Measurements from ENCODE around the gene WFDC5. TPM values are rescaled to one million over a fixed set of nuclear protein-coding genes. Genes with fewer than 3 reads are reported as not detected.
"Not testable (repeated sequence)": the region's sequence is repeated elsewhere in the genome, so short reads cannot be mapped to it uniquely, and the experiment has no call there.

WFDC5 gene
- total and polyA plus RNA-seq, 4 experiments from 2014 or later: not detected

GRCh38 chr20:45070932-45071632 is 43.9 kb downstream of the WFDC5 start:
- Histone ChIP-seq H3K27me3 (ENCODE audit: insufficient read depth, low read length) (no peaks in the 10 kb centered on the region), H3K4me1 (ENCODE audit: insufficient read depth, low read length) (peaks cover 35% of the 10 kb centered on the region), H3K27ac (ENCODE audit: low read depth, low read length) (no peak overlapping the region), H3K36me3 (ENCODE audit: insufficient read depth, low read length) (peaks cover 61% of the 10 kb centered on the region), H3K9me3 (ENCODE audit: control insufficient read depth in 1 of 2, low read length in 2 of 2) (no peaks in the 10 kb centered on the region), H3K4me3 (ENCODE audit: low read length in 2 of 2) (no peak overlapping the region)
- DNase-seq: no peak
- ChIA-PET CTCF (ENCODE audit: partially characterized antibody) (interaction anchor here (0.6 to 3.7 kb wide), 4 partner anchors 15 to 54 kb away, joined by 3 to 22 read pairs (median 4); no protein-coding TSS in a partner anchor), POLR2A (ENCODE audit: partially characterized antibody) (interaction anchor here (0.6 to 1.2 kb wide), 3 partner anchors 12 to 93 kb away, joined by 3 read pairs; no protein-coding TSS in a partner anchor)
- Mint-ChIP-seq H3K4me3 (no peak overlapping the region), H3K9me3 (no peaks in the 10 kb centered on the region), H3K36me3 (peaks cover 55 to 89% of the 10 kb centered on the region in 2 donors), H3K27ac (peak overlapping the region in 6 of 7 donors; percentile 32 to 75 (median 58)), H3K27me3 (no peaks in the 10 kb centered on the region), H3K4me1 (peaks cover 37 to 73% (median 54%) of the 10 kb centered on the region in 4 donors)
- intact Hi-C loops (cut with micrococcal nuclease): no loop called here

- H3K36me3 Mint-ChIP-seq: peaks cover 51 to 85% of the 10 kb centered on the region in 2 donors
- peaks cover 50 to 89% (median 66%) of the 10 kb centered on the region in 4 donors for H3K4me1 Mint-ChIP-seq
- CTCF ChIA-PET (ENCODE audit: partially characterized antibody): no interaction called here
- no peaks in the 10 kb centered on the region for H3K9me3 Mint-ChIP-seq
- H3K4me1 ChIP-seq (ENCODE audit: insufficient read depth, low read length): peaks cover 48% of the 10 kb centered on the region
- H3K27me3 ChIP-seq (ENCODE audit: insufficient read depth, low read length): no peaks in the 10 kb centered on the region
- H3K27me3 Mint-ChIP-seq: no peaks in the 10 kb centered on the region
- intact Hi-C loops (cut with micrococcal nuclease): loop anchor here (2.0 kb wide), 1 partner anchor 16 kb away; no protein-coding TSS in a partner anchor
- no peak overlapping the region for H3K27ac ChIP-seq (ENCODE audit: low read depth, low read length)
- peak overlapping the region in 4 of 7 donors; percentile 54 to 80 (median 57) for H3K27ac Mint-ChIP-seq
- POLR2A ChIA-PET (ENCODE audit: partially characterized antibody): no interaction called here
- DNase-seq: no peak
- H3K4me3 Mint-ChIP-seq: no peak overlapping the region
- H3K9me3 ChIP-seq (ENCODE audit: control insufficient read depth in 1 of 2, low read length in 2 of 2): no peaks in the 10 kb centered on the region
- H3K4me3 ChIP-seq (ENCODE audit: low read length in 2 of 2): no peak overlapping the region
- H3K36me3 ChIP-seq (ENCODE audit: insufficient read depth, low read length): peaks cover 44% of the 10 kb centered on the region
These were observed 45.7 kb downstream of the WFDC5 start for GRCh38 chr20:45069261-45069660.

GRCh38 chr20:45067558-45067957 is 47.4 kb downstream of the WFDC5 start:
- no peaks in the 10 kb centered on the region for H3K9me3 ChIP-seq (ENCODE audit: control insufficient read depth in 1 of 2, low read length in 2 of 2)
- no peak for DNase-seq
- ChIA-PET CTCF (ENCODE audit: partially characterized antibody) (interaction anchor here (1.3 to 1.6 kb wide), 3 partner anchors 9 to 28 kb away, joined by 4 to 6 read pairs (median 5); no protein-coding TSS in a partner anchor), POLR2A (ENCODE audit: partially characterized antibody) (interaction anchor here (1.7 kb wide), 1 partner anchor 116 kb away, joined by 3 read pairs; no protein-coding TSS in a partner anchor)
- no peak overlapping the region for H3K27ac ChIP-seq (ENCODE audit: low read depth, low read length)
- H3K36me3 Mint-ChIP-seq: peaks cover 50 to 78% of the 10 kb centered on the region in 2 donors
- no peaks in the 10 kb centered on the region for H3K27me3 ChIP-seq (ENCODE audit: insufficient read depth, low read length)
- peaks cover 51 to 87% (median 72%) of the 10 kb centered on the region in 4 donors for H3K4me1 Mint-ChIP-seq
- H3K4me3 Mint-ChIP-seq: no peak overlapping the region
- intact Hi-C loops (cut with micrococcal nuclease): no loop called here
- peaks cover 29% of the 10 kb centered on the region for H3K36me3 ChIP-seq (ENCODE audit: insufficient read depth, low read length)
- no peaks in the 10 kb centered on the region for H3K9me3 Mint-ChIP-seq
- H3K4me1 ChIP-seq (ENCODE audit: insufficient read depth, low read length): peaks cover 59% of the 10 kb centered on the region
- no peaks in the 10 kb centered on the region for H3K27me3 Mint-ChIP-seq
- peak overlapping the region in 3 of 7 donors; percentile 50 to 69 (median 62) for H3K27ac Mint-ChIP-seq
- H3K4me3 ChIP-seq (ENCODE audit: low read length in 2 of 2): no peak overlapping the region

- Mint-ChIP-seq H3K27me3 (no peaks in the 10 kb centered on the region), H3K27ac (peak overlapping the region in 6 of 7 donors; percentile 11 to 77 (median 66)), H3K36me3 (peaks cover 54 to 77% of the 10 kb centered on the region in 2 donors), H3K9me3 (no peaks in the 10 kb centered on the region), H3K4me1 (peaks cover 54 to 89% (median 74%) of the 10 kb centered on the region in 4 donors), H3K4me3 (no peak overlapping the region)
- no peak for DNase-seq
- Histone ChIP-seq H3K9me3 (ENCODE audit: control insufficient read depth in 1 of 2, low read length in 2 of 2) (no peaks in the 10 kb centered on the region), H3K36me3 (ENCODE audit: insufficient read depth, low read length) (peaks cover 28% of the 10 kb centered on the region), H3K27me3 (ENCODE audit: insufficient read depth, low read length) (no peaks in the 10 kb centered on the region), H3K27ac (ENCODE audit: low read depth, low read length) (no peak overlapping the region), H3K4me3 (ENCODE audit: low read length in 2 of 2) (no peak overlapping the region), H3K4me1 (ENCODE audit: insufficient read depth, low read length) (peaks cover 59% of the 10 kb centered on the region)
- intact Hi-C loops (cut with micrococcal nuclease): no loop called here
- CTCF ChIA-PET (ENCODE audit: partially characterized antibody): interaction anchor here (1.3 to 1.6 kb wide), 3 partner anchors 9 to 28 kb away, joined by 4 to 6 read pairs (median 5); no protein-coding TSS in a partner anchor
- POLR2A ChIA-PET (ENCODE audit: partially characterized antibody): interaction anchor here (1.7 kb wide), 1 partner anchor 115 kb away, joined by 3 read pairs; no protein-coding TSS in a partner anchor
These were observed 47.9 kb downstream of the WFDC5 start for GRCh38 chr20:45067087-45067486.

DNA sequence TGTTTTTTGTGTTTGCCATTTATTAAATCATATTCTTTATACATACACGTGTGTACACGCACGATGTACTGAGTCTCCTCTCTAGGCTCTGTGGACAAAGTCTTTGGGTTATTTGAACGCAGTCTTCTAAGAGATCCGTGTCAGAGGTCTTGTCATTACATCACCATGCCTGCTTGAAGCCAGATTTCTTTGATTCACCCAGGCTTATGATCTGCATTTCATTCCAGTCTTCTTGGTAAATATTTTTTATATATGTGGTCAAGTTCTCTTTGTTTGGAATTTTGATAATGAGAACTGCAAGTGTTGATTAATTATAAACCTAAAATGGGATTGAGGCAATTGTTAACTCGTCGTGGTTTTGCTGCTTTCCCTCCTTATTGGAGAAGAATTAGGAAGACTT is 48.6 kb downstream of the WFDC5 start:
- ChIA-PET POLR2A (ENCODE audit: partially characterized antibody) (interaction anchor here (0.5 to 1.7 kb wide), 2 partner anchors 88 to 115 kb away, joined by 3 read pairs; no protein-coding TSS in a partner anchor), CTCF (ENCODE audit: partially characterized antibody) (interaction anchor here (1.3 to 1.4 kb wide), 2 partner anchors 8 to 29 kb away, joined by 4 to 5 read pairs; no protein-coding TSS in a partner anchor)
- Histone ChIP-seq H3K4me3 (ENCODE audit: low read length in 2 of 2) (no peak overlapping the region), H3K4me1 (ENCODE audit: insufficient read depth, low read length) (peaks cover 59% of the 10 kb centered on the region), H3K27me3 (ENCODE audit: insufficient read depth, low read length) (no peaks in the 10 kb centered on the region), H3K9me3 (ENCODE audit: control insufficient read depth in 1 of 2, low read length in 2 of 2) (no peaks in the 10 kb centered on the region), H3K36me3 (ENCODE audit: insufficient read depth, low read length) (peaks cover 28% of the 10 kb centered on the region), H3K27ac (ENCODE audit: low read depth, low read length) (no peak overlapping the region)
- no peak for DNase-seq
- Mint-ChIP-seq H3K36me3 (peaks cover 61 to 77% of the 10 kb centered on the region in 2 donors), H3K27me3 (no peaks in the 10 kb centered on the region), H3K9me3 (no peaks in the 10 kb centered on the region), H3K4me1 (peaks cover 55 to 90% (median 73%) of the 10 kb centered on the region in 4 donors), H3K27ac (peak overlapping the region in 2 of 7 donors; percentile 62), H3K4me3 (peak overlapping the region in 1 of 8 donors; percentile 38)
- intact Hi-C loops (cut with micrococcal nuclease): no loop called here

DNA sequence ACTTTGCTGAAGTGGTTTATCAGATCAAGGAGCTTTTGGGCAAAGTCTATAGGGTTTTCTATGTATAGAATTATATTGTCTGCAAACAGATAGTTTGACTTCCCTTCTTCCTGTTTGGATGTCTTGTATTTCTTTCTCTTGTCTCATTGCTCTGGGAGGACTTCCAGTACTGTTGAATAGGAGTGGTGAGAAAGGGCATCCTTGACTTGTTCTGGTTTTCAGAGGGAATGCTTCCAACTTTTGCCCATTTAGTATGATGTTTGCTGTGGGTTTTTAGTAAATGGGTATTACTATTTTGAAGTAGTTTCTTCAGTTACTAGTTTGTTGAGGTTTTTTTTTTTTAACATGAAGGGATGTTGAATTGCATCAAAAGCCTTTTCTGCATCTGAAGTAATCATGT is 50.2 kb downstream of the WFDC5 start:
- H3K36me3 Mint-ChIP-seq: peaks cover 57 to 78% of the 10 kb centered on the region in 2 donors
- POLR2A ChIA-PET (ENCODE audit: partially characterized antibody): no interaction called here
- H3K4me3 Mint-ChIP-seq: peak overlapping the region in 6 of 8 donors; percentile 13 to 70 (median 38)
- Histone ChIP-seq H3K4me1 (ENCODE audit: insufficient read depth, low read length) (peaks cover 61% of the 10 kb centered on the region), H3K4me3 (ENCODE audit: low read length in 2 of 2) (no peak overlapping the region), H3K9me3 (ENCODE audit: control insufficient read depth in 1 of 2, low read length in 2 of 2) (no peaks in the 10 kb centered on the region), H3K27me3 (ENCODE audit: insufficient read depth, low read length) (no peaks in the 10 kb centered on the region), H3K27ac (ENCODE audit: low read depth, low read length) (no peak overlapping the region), H3K36me3 (ENCODE audit: insufficient read depth, low read length) (peaks cover 28% of the 10 kb centered on the region)
- CTCF ChIA-PET (ENCODE audit: partially characterized antibody): interaction anchor here (0.6 to 2.0 kb wide), 5 partner anchors 9 to 32 kb away, joined by 3 to 4 read pairs (median 4); no protein-coding TSS in a partner anchor
- H3K9me3 Mint-ChIP-seq: no peaks in the 10 kb centered on the region
- peak overlapping the region in 6 of 7 donors; percentile 33 to 94 (median 71) for H3K27ac Mint-ChIP-seq
- intact Hi-C loops (cut with micrococcal nuclease): no loop called here
- DNase-seq: no peak
- peaks cover 53 to 91% (median 72%) of the 10 kb centered on the region in 4 donors for H3K4me1 Mint-ChIP-seq
- no peaks in the 10 kb centered on the region for H3K27me3 Mint-ChIP-seq

- peaks cover 19% of the 10 kb centered on the region for H3K36me3 ChIP-seq (ENCODE audit: insufficient read depth, low read length)
- H3K9me3 Mint-ChIP-seq; CTCF ChIA-PET (ENCODE audit: partially characterized antibody); H3K9me3 ChIP-seq (ENCODE audit: control insufficient read depth in 1 of 2, low read length in 2 of 2); H3K27me3 Mint-ChIP-seq; H3K27ac ChIP-seq (ENCODE audit: low read depth, low read length); DNase-seq; H3K27me3 ChIP-seq (ENCODE audit: insufficient read depth, low read length); H3K4me3 ChIP-seq (ENCODE audit: low read length in 2 of 2); intact Hi-C loops (cut with micrococcal nuclease); POLR2A ChIA-PET (ENCODE audit: partially characterized antibody): not testable (repeated sequence)
- H3K36me3 Mint-ChIP-seq: peaks cover 51 to 76% of the 10 kb centered on the region in 2 donors
- H3K4me3 Mint-ChIP-seq: peak overlapping the region in 7 of 8 donors; percentile 1 to 65 (median 7)
- H3K27ac Mint-ChIP-seq: peak overlapping the region in 4 of 7 donors; percentile 43 to 77 (median 66)
- H3K4me1 ChIP-seq (ENCODE audit: insufficient read depth, low read length): peaks cover 58% of the 10 kb centered on the region
- peaks cover 55 to 89% (median 71%) of the 10 kb centered on the region in 4 donors for H3K4me1 Mint-ChIP-seq
These were observed 51.9 kb downstream of the WFDC5 start for GRCh38 chr20:45063107-45063506.

Data from CD4-positive, alpha-beta memory T cell (primary cell).